Keratinocyte (primary cell): ENCODE results near the gene RHEB.

Source experiments
- CTCF ChIP-seq, 3 experiments: IDR thresholded peaks in 1 of 3; conservative IDR thresholded peaks in 1 of 3; optimal IDR thresholded peaks in 1 of 3; 2 replicates in 2 of 3; 3 replicates in 1 of 3; pipeline versions ENCODE3 to v1.5.1; 2011; ENCODE audit warnings: low read length in 3 of 3, mild to moderate bottlenecking in 3 of 3, moderate library complexity in 2 of 3, control low read depth in 1 of 3, inconsistent platforms in 1 of 3; ENCODE audit not compliant: insufficient read depth in 2 of 3; ENCODE audit errors: extremely low read depth in 1 of 3
- EZH2 ChIP-seq: IDR thresholded peaks from one replicate; pipeline ENCODE4 v1.6.1; 2012; ENCODE audit warnings: inconsistent platforms, mild to moderate bottlenecking, low read length, moderate library complexity

- no peak for TF ChIP-seq CTCF (optimal IDR thresholded peaks at IDR 0.05 in 1 of 3, IDR thresholded peaks at IDR 0.05 in 1 of 3, conservative IDR thresholded peaks at IDR 0.05 in 1 of 3; ENCODE audit: extremely low read depth in 1 of 3, insufficient read depth in 2 of 3, low read length in 3 of 3)
- TF ChIP-seq EZH2: no peak
These were observed 36.0 kb downstream of the RHEB start for GRCh38 chr7:151483711-151483983.
